GM21529 (cell line): ENCODE results near the gene ACLY.
A peak's percentile ranks its signal among the peaks of the same experiment; 100 is the strongest.
"Not testable (repeated sequence)": the region's sequence is repeated elsewhere in the genome, so short reads cannot be mapped to it uniquely, and the experiment has no call there.

ENCODE experiments used
- ATAC-seq: cut with Tn5 transposase; IDR thresholded peaks from one replicate; pipeline ENCODE4 v1.9.1; 2021; ENCODE audit not compliant: unreplicated experiment

Gene ACLY

GRCh38 chr17:41939693-41940090, 20.9 kb upstream of the ACLY start:
- ATAC-seq: no peak

DNA sequence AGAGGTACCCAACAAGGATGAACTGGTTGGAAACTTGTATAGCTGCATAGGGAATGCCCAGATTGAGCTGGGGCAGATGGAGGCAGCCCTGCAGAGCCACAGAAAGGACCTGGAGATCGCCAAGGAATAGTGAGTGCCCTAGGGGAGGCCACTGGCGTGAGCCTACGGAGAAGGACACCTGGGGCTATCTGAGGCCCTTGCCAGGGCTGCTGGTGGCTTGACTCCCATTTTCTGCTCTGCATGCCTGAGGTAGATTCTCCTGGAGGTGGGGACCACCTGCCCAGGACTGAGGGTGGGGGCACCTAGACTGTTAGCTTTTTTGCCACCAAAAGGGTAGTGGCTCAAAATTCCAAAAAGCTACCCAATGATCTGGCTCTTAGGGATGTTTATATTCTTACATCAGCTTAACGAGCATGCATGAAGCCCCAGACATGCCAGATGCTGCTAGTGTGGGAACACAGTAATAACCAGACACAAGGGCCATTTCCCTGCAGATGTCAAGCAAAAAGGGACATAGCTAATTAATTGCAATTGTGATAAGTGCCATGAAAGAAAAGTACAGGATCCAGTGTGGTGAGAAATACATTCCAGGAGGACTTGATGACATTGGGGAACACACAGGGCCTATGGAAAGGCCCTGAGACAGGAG, 20.4 kb upstream of the ACLY start:
- ATAC-seq: no peak

DNA sequence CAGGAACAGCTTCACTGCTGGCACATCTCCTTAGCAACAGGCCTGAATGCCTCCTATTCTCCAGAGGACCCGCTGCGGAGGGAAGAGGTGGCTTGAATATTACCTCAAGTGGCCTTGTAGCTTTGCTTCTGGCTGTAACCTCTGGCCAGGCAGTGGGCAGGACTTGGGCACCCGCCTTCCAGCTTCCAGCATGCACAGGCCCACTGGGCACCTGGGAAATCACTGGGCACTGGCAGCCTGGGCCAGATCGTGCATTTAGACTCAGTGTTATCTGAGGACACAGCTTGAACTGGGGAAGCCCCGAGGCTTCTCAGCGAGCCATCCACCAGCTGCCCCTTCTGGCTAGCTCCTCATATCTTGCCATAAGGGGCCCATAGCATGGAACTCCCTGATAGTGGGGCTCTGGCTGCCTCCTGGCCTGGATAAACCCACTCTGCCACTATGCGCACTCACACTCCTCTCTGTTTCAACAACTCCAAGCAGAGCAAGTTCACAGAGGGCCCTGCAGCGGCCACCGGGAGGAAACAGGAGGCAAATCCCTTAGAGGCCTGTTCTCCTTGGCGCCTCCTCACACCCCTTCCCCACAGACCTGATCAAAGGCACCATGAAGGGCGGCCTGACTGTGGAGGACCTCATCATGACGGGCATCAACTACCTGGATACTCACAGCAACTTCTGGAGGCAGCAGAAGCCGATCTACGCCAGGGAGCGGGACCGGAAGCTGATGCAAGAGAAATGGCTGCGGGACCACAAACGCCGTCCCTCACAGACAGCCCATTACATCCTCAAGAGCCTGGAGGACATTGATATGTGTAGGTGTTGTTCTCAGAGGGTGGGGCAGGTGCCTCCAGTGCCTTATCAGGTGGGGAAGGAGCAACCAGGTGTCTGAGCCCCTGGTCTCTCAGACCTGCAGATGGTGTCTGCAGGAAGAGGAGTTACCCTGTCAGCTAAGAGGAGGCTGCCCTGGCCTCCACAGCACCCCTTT, 19.5 kb upstream of the ACLY start:
- no peak for ATAC-seq

GRCh38 chr17:41935641-41936040, 16.9 kb upstream of the ACLY start:
- no peak for ATAC-seq

GRCh38 chr17:41932816-41933389, 14.2 kb upstream of the ACLY start:
- ATAC-seq: no peak

GRCh38 chr17:41931715-41932114, 13.0 kb upstream of the ACLY start:
- ATAC-seq: not testable (repeated sequence)

GRCh38 chr17:41930833-41931156, 12.0 kb upstream of the ACLY start:
- not testable (repeated sequence) for ATAC-seq

- peak; percentile 90 for ATAC-seq
Observed at GRCh38 chr17:41930009-41930832, 11.5 kb upstream of the ACLY start, which contains the start of gene ODAD4. TSS of gene ODAD4 (plus strand) at chr17:41930617. CDS start at chr17:41930724, 107 bp downstream.

DNA sequence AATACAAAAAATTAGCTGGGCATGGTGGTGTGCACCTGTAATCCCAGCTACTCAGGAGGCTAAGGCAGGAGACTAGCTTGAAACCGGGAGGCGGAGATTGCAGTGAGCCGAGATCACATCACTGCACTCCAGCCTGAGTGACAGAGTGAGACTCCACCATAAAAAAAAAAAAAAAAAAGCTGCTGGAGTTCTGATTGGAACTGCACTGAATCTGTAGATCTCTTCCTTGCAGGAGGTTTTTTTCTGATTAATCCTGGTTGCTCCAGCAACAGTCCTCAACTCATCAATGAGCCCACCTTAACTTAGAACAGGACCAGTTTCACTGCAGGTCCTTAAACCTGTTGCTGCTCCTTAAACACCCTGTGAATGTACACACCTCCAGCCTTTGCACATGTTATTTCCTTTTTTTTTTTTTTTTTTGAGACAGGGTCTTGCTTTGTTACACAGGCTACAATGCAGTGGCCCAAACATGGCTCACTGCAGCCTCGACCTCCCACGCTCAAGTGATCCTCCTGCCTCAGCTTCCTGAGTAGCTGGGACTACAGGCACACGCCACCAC, 10.0 kb upstream of the ACLY start:
- no peak for ATAC-seq

- no peak for ATAC-seq
Observed at GRCh38 chr17:41925991-41926590, 7.3 kb upstream of the ACLY start.

DNA sequence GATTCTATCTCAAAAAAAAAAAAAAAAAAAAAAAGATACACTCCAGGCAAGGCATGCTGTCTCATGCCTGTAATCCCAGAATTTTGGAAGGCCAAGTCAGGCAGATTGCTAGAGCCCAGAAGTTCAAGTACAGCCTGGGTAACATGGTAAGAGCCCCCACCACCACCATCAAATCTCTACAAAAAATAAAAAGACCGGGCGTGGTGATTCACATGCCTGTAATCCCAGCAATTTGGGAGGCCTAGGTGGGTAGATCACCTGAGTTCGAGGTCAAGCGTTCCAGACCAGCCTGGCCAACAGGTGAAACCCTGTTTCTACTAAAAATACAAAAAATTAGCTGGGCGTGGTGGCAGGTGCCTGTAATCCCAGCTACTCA, 1.8 kb upstream of the ACLY start:
- ATAC-seq: no peak

- no peak for ATAC-seq
Observed at GRCh38 chr17:41919840-41920579, 1.3 kb upstream of the ACLY start.

DNA sequence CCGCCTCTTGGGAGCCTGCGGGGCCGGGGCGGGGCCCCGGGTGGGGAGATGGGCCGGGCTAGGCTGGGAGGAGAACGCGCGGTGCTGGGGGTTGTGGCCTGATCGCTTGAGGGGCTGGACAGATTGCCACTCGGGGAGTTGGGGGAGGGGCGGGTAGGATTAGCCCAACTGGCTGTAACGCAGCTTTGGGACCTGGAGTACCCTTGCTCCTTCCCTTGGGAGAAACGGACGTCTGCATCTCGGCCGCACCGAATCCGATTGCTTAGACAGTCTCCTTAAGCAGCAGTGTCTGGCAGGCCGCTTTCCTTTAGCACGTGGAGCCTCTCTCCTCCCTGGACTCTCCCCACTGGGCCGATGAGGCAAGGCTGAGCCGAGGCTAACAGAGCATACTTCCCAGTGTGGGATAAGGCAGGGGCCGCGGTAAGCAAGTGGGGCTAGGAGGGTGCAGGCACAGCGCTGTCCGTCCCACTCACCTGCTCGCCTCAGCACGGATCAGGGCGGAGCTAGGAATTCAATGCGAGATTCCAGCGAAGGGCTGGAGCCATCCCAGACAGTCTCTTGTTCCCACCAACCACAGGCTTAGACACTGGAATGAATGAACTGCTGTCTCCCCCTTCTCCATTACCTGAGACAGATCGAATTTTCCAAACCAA, 540 bp upstream of the ACLY start:
- peak; percentile 14 for ATAC-seq

DNA sequence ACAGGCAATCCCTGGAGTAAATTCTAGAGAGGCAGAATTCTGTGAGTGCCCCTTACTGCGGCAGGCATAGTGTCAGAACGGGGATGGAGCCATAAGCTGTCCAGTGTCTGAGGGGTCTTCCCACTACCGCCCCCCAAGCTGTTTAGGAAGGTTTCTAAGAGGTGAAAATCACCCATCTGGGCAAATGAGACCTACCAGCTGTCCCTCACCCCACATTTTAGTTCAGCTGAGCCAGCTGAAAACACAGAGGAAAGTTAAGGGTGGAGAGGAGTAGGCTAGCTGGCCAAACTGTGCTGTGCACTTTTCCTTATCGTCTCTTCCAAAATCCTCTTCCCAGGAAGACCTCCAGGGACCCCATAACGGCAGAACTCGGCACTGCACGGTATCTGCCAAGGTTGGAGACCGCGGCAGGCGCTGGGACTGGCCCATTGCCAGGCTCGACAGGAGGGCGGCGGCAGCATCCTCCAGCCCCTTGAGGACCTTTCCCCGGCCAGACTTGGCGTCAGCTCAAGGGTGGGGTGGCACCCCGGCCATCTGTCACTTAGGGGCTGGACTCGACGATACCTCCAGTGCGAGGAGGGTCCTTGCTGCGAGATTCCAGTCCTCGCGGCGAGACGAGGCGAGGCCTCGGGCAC, 955 bp downstream of the ACLY start:
- ATAC-seq: no peak

DNA sequence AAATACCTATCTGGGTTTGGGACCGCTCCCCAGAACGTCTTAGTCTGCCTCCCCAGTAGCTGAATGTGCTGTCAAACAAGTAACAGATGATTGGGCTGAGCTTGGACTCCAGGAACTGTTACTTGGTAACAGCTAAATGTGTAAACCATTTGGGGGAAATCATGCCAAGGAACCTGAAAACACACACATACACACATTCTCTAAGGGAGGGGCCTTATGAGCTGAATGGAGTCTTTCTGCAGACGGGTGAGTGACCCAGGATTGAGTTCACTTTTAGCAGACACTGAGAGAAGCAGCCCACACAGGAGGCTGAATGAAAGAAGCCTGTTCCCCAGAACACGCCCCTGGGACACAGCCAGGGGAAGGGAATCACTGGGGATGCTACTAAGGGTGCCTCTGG, 1.6 kb downstream of the ACLY start:
- ATAC-seq: no peak

- ATAC-seq: no peak
Observed at GRCh38 chr17:41915566-41915965, 3.2 kb downstream of the ACLY start.

- ATAC-seq: no peak
Observed at GRCh38 chr17:41915020-41915419, 3.7 kb downstream of the ACLY start.

- no peak for ATAC-seq
Observed at GRCh38 chr17:41914358-41914766, 4.4 kb downstream of the ACLY start.

DNA sequence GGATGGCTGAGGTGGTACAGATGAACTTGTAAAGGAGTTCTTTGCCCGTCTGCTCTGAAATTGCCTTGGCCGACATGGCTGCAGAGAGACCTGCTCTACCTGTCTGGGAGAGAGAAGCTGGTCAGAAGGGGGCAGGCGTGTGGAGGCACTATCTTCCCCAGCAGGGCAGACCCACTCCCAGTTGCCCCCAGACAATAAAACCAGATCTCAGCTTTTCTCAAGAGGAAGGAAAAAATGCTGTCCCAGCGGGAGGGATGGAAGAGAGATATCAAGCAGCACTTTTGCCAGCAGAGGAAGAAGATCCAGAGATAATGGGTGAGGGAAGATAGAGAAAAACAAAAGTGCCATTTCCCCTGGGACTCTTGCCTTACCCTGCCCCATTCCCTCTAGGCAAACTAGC, 5.0 kb downstream of the ACLY start:
- ATAC-seq: no peak
